Effector memory CD8-positive, alpha-beta T cell (primary cell): ENCODE measurements around the gene SLC26A1.
"Not testable (repeated sequence)": the region's sequence is repeated elsewhere in the genome, so short reads cannot be mapped to it uniquely, and the experiment has no call there.

Experiments used
- ATAC-seq: fragments of 150-1000 bp; cut with Tn5 transposase; replicated peaks from 2 replicates; pipeline ENCODE4 v1.10.0; 2021; ENCODE audit warnings: mild to moderate bottlenecking, moderate library complexity
- DNase-seq, 3 experiments: peaks; one replicate each; pipeline ENCODE4 v3.0.0; 2021
- H3K27ac Mint-ChIP-seq, 2 donors: one replicate each; pipeline ENCODE4 v1.8.0; 2022; ENCODE audit warnings: mild to moderate bottlenecking in 2 of 2, mixed read lengths in 2 of 2, moderate library complexity in 2 of 2
- H3K27me3 Mint-ChIP-seq, 2 donors: one replicate each; pipeline ENCODE4 v1.8.0; 2022; ENCODE audit warnings: mixed read lengths in 2 of 2
- H3K36me3 Mint-ChIP-seq: one replicate; pipeline ENCODE4 v1.8.0; 2022; ENCODE audit warnings: mild to moderate bottlenecking, moderate library complexity, mixed read lengths; ENCODE audit not compliant: insufficient read depth
- H3K4me1 Mint-ChIP-seq, 2 donors: one replicate each; pipeline ENCODE4 v1.8.0; 2022; ENCODE audit warnings: low read depth in 2 of 2, mixed read lengths in 2 of 2
- H3K4me3 Mint-ChIP-seq, 2 donors: one replicate each; pipeline ENCODE4 v1.8.0; 2022; ENCODE audit warnings: mild to moderate bottlenecking in 2 of 2, mixed read lengths in 2 of 2, moderate library complexity in 2 of 2
- H3K9me3 Mint-ChIP-seq, 2 donors: one replicate each; pipeline ENCODE4 v1.8.0; 2022; ENCODE audit warnings: mixed read lengths in 2 of 2

Gene SLC26A1

GRCh38 chr4:939508-939907, 53.7 kb downstream of the SLC26A1 start:
- not testable (repeated sequence) for H3K9me3 Mint-ChIP-seq, H3K4me3 Mint-ChIP-seq, DNase-seq, H3K27me3 Mint-ChIP-seq, H3K4me1 Mint-ChIP-seq, H3K27ac Mint-ChIP-seq, ATAC-seq
- peaks cover 10% of the 10 kb centered on the region for H3K36me3 Mint-ChIP-seq
